GM18867 (cell line): ENCODE data around the gene SERPINA4.
"Not testable (repeated sequence)": the region's sequence is repeated elsewhere in the genome, so short reads cannot be mapped to it uniquely, and the experiment has no call there.

ENCODE experiments used
- ATAC-seq: cut with Tn5 transposase; IDR thresholded peaks from one replicate; pipeline ENCODE4 v1.9.1; 2021; ENCODE audit warnings: mild to moderate bottlenecking, moderate library complexity; ENCODE audit not compliant: unreplicated experiment

SERPINA4 gene

DNA sequence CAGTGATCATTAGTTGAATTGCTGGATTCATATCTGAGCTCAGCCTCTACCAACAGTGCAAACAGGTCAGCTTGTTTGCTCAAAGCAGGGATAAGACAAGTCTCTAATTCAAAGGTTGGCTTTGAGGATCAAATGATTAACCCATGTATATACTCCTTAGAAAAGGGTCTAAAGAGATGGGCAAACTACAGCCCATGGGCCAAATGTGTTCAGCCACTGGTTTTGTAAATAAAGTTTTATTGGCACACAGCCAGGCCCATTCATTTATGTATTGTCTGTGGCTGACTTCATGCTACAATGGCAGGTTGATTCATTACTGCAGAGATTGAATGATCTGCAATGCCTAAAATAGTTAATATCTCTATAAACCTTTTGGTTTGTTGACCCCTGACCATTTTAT is 3.1 kb downstream of the SERPINA4 start:
- no peak for ATAC-seq

DNA sequence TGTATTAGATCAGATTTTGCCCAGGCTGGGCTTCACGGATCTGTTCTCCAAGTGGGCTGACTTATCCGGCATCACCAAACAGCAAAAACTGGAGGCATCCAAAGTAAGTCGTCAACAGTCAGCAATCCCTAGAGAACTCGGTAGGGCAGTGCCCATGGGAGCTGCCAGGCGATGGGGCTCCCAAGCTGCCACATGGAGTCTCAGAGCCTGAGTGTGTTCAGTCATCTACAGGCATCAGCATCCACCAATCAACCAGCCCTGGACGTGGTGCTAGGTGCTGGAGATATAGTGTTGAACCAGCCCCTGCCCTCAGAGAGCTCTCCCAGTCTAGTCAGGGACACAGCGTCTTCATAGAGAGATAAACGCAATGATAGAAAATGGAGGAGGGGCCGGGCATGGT is 6.9 kb downstream of the SERPINA4 start:
- ATAC-seq, result no peak

- ATAC-seq, result no peak
Observed at GRCh38 chr14:94569381-94570001, 8.2 kb downstream of the SERPINA4 start.

GRCh38 chr14:94570002-94570400 is 8.8 kb downstream of the SERPINA4 start:
- no peak for ATAC-seq

- ATAC-seq, result no peak
Observed at GRCh38 chr14:94570440-94570839, 9.2 kb downstream of the SERPINA4 start.

DNA sequence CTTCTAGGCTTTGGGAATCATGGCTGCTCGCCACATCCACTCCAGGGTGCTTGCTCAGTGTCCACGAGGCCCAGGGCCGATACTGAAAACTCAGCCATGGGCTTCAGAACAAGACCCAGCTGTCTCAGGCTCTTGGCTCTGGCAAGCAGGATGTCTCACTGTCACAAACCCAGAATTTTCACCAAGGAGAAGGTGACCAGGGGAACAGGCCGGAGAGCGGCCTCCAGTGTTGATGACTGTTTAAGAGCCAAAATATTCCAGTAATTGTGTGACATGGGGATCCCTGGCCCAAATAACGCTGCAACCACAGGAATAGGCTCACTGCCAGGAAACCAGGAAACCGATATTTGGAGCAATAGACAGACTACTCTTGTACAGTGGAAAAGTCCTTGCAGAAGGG is 10.2 kb downstream of the SERPINA4 start:
- no peak for ATAC-seq

- no peak for ATAC-seq
Observed at GRCh38 chr14:94571950-94572349, 10.7 kb downstream of the SERPINA4 start.

GRCh38 chr14:94572637-94573303 is 11.5 kb downstream of the SERPINA4 start:
- no peak for ATAC-seq

GRCh38 chr14:94573475-94574277 is 12.4 kb downstream of the SERPINA4 start:
- ATAC-seq, result no peak

GRCh38 chr14:94574336-94574735 is 13.1 kb downstream of the SERPINA4 start:
- no peak for ATAC-seq

DNA sequence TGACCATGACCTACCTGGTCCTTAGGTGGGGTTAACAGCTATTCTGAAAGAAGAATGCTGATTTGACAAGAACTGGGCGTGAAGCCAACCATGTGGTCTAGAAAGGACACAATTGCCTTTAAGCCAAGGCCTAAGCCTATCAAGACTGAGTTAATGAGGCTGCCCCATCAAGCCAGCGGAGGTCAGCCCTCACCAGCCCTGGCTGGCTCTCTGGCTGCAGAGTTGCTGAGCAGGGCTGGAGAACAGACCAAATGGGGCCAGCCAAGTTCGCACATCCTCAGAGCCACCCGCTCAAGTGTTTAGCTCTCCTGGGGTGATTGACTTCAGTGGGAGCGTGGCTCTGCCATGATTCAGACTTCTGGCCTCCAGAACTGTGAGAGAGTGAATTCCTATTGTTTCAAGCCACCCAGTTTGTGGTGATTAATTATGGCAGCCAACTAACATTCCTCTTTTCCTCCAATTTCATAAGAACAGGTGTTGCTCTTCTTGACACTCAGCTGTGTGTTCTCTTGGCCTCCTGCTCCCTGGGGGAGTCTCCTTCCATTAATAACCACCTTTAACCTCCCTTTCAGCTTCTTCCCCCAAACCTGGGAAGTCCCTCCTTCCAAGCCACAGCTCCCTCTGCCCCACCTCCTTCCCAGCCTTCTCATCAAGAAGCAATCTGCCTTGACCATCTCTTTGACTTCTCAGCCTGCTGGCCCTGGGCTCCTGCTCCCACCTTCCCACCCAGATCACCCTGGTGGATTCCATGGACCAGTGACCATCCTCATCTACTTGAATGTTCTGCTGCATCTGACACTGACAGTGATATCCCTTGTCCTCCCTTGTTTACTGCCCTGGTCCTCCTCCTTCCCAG is 14.7 kb downstream of the SERPINA4 start:
- no peak for ATAC-seq

DNA sequence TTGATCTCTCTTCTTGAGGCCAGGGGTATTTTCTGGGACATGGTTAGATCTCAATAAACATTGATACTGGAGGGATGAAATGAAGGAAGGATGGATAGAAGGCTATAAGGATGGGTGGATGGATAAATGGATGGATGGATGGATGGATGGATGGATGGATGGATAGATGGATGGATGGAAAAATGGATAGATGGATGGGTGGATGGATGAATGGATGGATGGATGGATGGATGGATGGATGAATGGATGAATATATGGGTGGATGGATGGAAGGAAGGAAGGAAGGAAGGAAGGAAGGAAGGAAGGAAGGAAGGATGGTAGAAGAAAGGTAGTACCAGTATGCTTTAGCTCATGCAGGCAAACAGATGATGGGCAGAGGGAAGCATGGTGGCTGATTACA is 16.2 kb downstream of the SERPINA4 start:
- ATAC-seq, result not testable (repeated sequence)

GRCh38 chr14:94578712-94579111 is 17.5 kb downstream of the SERPINA4 start:
- ATAC-seq, result no peak

- ATAC-seq, result no peak
Observed at GRCh38 chr14:94581127-94581999, 20.1 kb downstream of the SERPINA4 start, which contains the start of gene SERPINA5. TSS of gene SERPINA5 (plus strand) at chr14:94581426. CDS start at chr14:94587363, 5,937 bp downstream.

DNA sequence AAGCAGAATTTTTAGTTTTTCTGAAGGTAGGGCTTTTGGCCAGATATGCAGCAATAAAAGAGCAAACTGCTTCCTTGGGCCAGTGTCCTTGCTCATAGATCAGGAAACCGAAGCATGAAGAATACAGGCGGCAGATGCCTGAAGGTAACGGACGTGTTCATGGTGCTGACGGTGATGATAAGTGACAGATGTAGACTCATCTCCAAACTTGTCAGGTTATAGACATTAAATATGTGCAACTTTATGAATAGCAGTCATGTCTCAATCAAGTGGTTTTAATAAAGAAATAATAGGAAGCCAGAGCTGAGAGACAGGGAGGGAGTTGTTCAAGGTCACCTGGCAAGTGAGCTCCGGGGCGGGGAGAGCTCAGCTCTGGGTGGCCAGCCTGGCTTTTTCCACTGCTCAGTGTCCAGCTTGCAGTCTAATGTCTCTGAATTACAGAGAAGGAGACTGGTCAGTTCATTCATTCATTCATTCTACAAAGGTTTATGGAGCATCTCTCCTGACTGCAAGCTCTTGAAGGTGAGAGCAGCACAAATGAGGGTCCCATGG is 21.0 kb downstream of the SERPINA4 start:
- ATAC-seq, result no peak

- no peak for ATAC-seq
Observed at GRCh38 chr14:94582851-94583250, 21.6 kb downstream of the SERPINA4 start.

DNA sequence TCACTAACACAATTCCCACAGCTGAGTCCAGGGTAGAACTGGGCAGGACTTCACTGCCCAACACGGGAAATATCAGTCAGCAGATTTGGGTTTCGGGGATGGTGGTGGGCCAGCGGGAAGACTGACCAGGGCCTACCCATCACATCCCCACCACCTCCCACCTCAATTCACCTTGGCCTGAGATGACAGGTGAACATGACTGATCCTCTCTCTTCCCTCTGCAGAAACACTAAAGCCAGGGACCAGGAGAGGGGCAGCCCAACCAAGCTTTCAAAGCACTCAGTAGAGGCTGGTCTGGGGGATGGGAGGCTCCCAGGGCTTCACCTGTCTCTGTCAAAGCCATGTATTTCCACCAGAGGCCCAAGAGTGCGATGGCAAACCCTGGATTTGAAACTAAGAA is 22.3 kb downstream of the SERPINA4 start:
- no peak for ATAC-seq

- no peak for ATAC-seq
Observed at GRCh38 chr14:94584591-94585280, 23.5 kb downstream of the SERPINA4 start.

- no peak for ATAC-seq
Observed at GRCh38 chr14:94586635-94587034, 25.4 kb downstream of the SERPINA4 start.
